ENCODE results near the gene SIPA1L3.

The SIPA1L3 gene

GRCh38 chr19:38162094-38162493 is 255.1 kb downstream of the SIPA1L3 start:
- DNase-seq (ENCODE audit: extremely low read depth, low read depth), result no peak
- no peak overlapping the region for H3K4me3 ChIP-seq (replicated peaks; ENCODE audit: low read depth, low read length)
- TF ChIP-seq CTCF (IDR thresholded peaks at IDR 0.05; ENCODE audit: low read depth, low read length, missing control alignments), result no peak

- no peak overlapping the region for H3K4me3 ChIP-seq (replicated peaks; ENCODE audit: low read depth, low read length)
- no peak for DNase-seq (ENCODE audit: extremely low read depth, low read depth)
- no peak for TF ChIP-seq CTCF (IDR thresholded peaks at IDR 0.05; ENCODE audit: low read depth, low read length, missing control alignments)
Observed at GRCh38 chr19:38162632-38163031, 255.6 kb downstream of the SIPA1L3 start.

GRCh38 chr19:38163419-38164290 is 256.6 kb downstream of the SIPA1L3 start:
- DNase-seq (ENCODE audit: extremely low read depth, low read depth), result no peak
- no peak overlapping the region for H3K4me3 ChIP-seq (replicated peaks; ENCODE audit: low read depth, low read length)
- no peak for TF ChIP-seq CTCF (IDR thresholded peaks at IDR 0.05; ENCODE audit: low read depth, low read length, missing control alignments)

- no peak for TF ChIP-seq CTCF (IDR thresholded peaks at IDR 0.05; ENCODE audit: low read depth, low read length, missing control alignments)
- no peak for DNase-seq (ENCODE audit: extremely low read depth, low read depth)
Observed at GRCh38 chr19:38164526-38164925, 257.5 kb downstream of the SIPA1L3 start.

GRCh38 chr19:38165335-38165734 is 258.3 kb downstream of the SIPA1L3 start:
- H3K4me3 ChIP-seq (replicated peaks; ENCODE audit: low read depth, low read length), result no peak overlapping the region
- DNase-seq (ENCODE audit: extremely low read depth, low read depth), result no peak
- TF ChIP-seq CTCF (IDR thresholded peaks at IDR 0.05; ENCODE audit: low read depth, low read length, missing control alignments), result no peak

More at GRCh38 chr19:38164526-38164925, 257.5 kb downstream of the SIPA1L3 start:
- no peak overlapping the region for H3K4me3 ChIP-seq (replicated peaks; ENCODE audit: low read depth, low read length)

GRCh38 chr19:38168637-38169036 is 261.6 kb downstream of the SIPA1L3 start:
- H3K4me3 ChIP-seq (replicated peaks; ENCODE audit: low read depth, low read length), result no peak overlapping the region
- TF ChIP-seq CTCF (IDR thresholded peaks at IDR 0.05; ENCODE audit: low read depth, low read length, missing control alignments), result no peak
- DNase-seq (ENCODE audit: extremely low read depth, low read depth), result no peak

All from HFF-Myc (cell line).